Stimulated activated memory B cell treated with anti-CD40 and anti-IgM and Interleukin-4, amounts not matched to agents 10 μg/mL and 1 μg/mL and 100 μg/mL, for 72 hours (primary cell): ENCODE data around the gene ARHGAP42.

Source experiments
- ATAC-seq: fragments of 150-1000 bp; cut with Tn5 transposase; 2 replicates; pipeline ENCODE4 v1.10.0; 2021
- H3K27ac Mint-ChIP-seq: one replicate; pipeline ENCODE4 v1.8.0; 2022; ENCODE audit warnings: mild to moderate bottlenecking, mixed read lengths
- H3K27me3 Mint-ChIP-seq: one replicate; pipeline ENCODE4 v1.8.0; 2022; ENCODE audit warnings: mixed read lengths
- H3K36me3 Mint-ChIP-seq: one replicate; pipeline ENCODE4 v1.8.0; 2022; ENCODE audit warnings: mixed read lengths
- H3K4me1 Mint-ChIP-seq: one replicate; pipeline ENCODE4 v1.8.0; 2022; ENCODE audit warnings: mixed read lengths
- H3K4me3 Mint-ChIP-seq: one replicate; pipeline ENCODE4 v1.8.0; 2022; ENCODE audit warnings: mild to moderate bottlenecking, moderate library complexity, mixed read lengths
- H3K9me3 Mint-ChIP-seq: one replicate; pipeline ENCODE4 v1.8.0; 2022; ENCODE audit warnings: mixed read lengths

Gene ARHGAP42

GRCh38 chr11:100860318-100861155, 173.4 kb downstream of the ARHGAP42 start:
- peaks cover 7% of the 10 kb centered on the region for H3K4me1 Mint-ChIP-seq
- no peak overlapping the region for H3K27ac Mint-ChIP-seq
- ATAC-seq = no peak
- H3K4me3 Mint-ChIP-seq = no peak overlapping the region
- no peaks in the 10 kb centered on the region for H3K9me3 Mint-ChIP-seq
- no peaks in the 10 kb centered on the region for H3K27me3 Mint-ChIP-seq
- H3K36me3 Mint-ChIP-seq = peaks cover 19% of the 10 kb centered on the region

GRCh38 chr11:100861212-100861611, 174.1 kb downstream of the ARHGAP42 start:
- H3K27ac Mint-ChIP-seq = no peak overlapping the region
- no peak overlapping the region for H3K4me3 Mint-ChIP-seq
- H3K27me3 Mint-ChIP-seq = no peaks in the 10 kb centered on the region
- H3K36me3 Mint-ChIP-seq = peaks cover 22% of the 10 kb centered on the region
- ATAC-seq = no peak
- H3K4me1 Mint-ChIP-seq = peaks cover 11% of the 10 kb centered on the region
- peaks cover 2% of the 10 kb centered on the region for H3K9me3 Mint-ChIP-seq

- H3K27ac Mint-ChIP-seq = no peak overlapping the region
Observed at GRCh38 chr11:100863080-100863581, 176.0 kb downstream of the ARHGAP42 start.

GRCh38 chr11:100865443-100866065, 178.5 kb downstream of the ARHGAP42 start:
- Mint-ChIP-seq H3K27ac (peak overlapping the region; percentile 56), H3K4me1 (peaks cover 16% of the 10 kb centered on the region), H3K27me3 (no peaks in the 10 kb centered on the region), H3K4me3 (no peak overlapping the region), H3K9me3 (peaks cover 12% of the 10 kb centered on the region), H3K36me3 (peaks cover 27% of the 10 kb centered on the region)
- ATAC-seq = no peak

More at GRCh38 chr11:100863080-100863581, 176.0 kb downstream of the ARHGAP42 start:
- Mint-ChIP-seq H3K9me3 (peaks cover 12% of the 10 kb centered on the region), H3K4me3 (no peak overlapping the region), H3K36me3 (peaks cover 33% of the 10 kb centered on the region), H3K4me1 (peaks cover 16% of the 10 kb centered on the region), H3K27me3 (no peaks in the 10 kb centered on the region)
- ATAC-seq = peak; percentile 62

- Mint-ChIP-seq H3K27ac (peak overlapping the region; percentile 56), H3K4me3 (no peak overlapping the region), H3K4me1 (peaks cover 16% of the 10 kb centered on the region), H3K9me3 (peaks cover 12% of the 10 kb centered on the region), H3K27me3 (no peaks in the 10 kb centered on the region), H3K36me3 (peaks cover 20% of the 10 kb centered on the region)
- ATAC-seq = peak; percentile 59
Observed at GRCh38 chr11:100866453-100866852, 179.4 kb downstream of the ARHGAP42 start.

GRCh38 chr11:100867606-100868005, 180.5 kb downstream of the ARHGAP42 start:
- ATAC-seq = no peak
- no peaks in the 10 kb centered on the region for H3K27me3 Mint-ChIP-seq
- H3K4me1 Mint-ChIP-seq = peaks cover 16% of the 10 kb centered on the region
- no peak overlapping the region for H3K4me3 Mint-ChIP-seq
- peaks cover 14% of the 10 kb centered on the region for H3K36me3 Mint-ChIP-seq
- H3K27ac Mint-ChIP-seq = no peak overlapping the region
- peaks cover 12% of the 10 kb centered on the region for H3K9me3 Mint-ChIP-seq

DNA sequence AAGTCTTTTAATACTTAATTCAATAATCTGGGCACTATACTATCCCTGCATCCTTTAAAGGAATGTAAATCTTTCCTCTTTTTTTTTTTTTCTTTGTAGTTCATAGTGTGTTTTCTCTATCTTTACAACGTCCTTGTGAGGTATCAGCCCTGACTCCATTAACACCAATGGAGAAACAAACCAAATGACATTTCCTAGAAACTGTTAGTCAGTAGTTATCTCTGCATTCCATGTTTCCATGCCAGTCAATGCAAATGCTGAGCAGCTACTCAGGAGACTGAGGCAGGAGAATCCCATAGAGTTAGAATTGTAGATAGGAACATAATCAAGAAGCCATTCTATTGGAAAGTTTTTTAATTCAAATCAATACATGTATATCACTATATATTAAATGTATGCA, 182.2 kb downstream of the ARHGAP42 start:
- Mint-ChIP-seq H3K4me1 (peaks cover 10% of the 10 kb centered on the region), H3K27me3 (no peaks in the 10 kb centered on the region), H3K27ac (no peak overlapping the region), H3K4me3 (no peak overlapping the region), H3K36me3 (peaks cover 14% of the 10 kb centered on the region), H3K9me3 (peaks cover 12% of the 10 kb centered on the region)
- no peak for ATAC-seq

GRCh38 chr11:100870138-100870537, 183.1 kb downstream of the ARHGAP42 start:
- Mint-ChIP-seq H3K27me3 (no peaks in the 10 kb centered on the region), H3K4me3 (no peak overlapping the region), H3K9me3 (peaks cover 12% of the 10 kb centered on the region), H3K27ac (no peak overlapping the region), H3K36me3 (peaks cover 14% of the 10 kb centered on the region), H3K4me1 (peaks cover 10% of the 10 kb centered on the region)
- no peak for ATAC-seq

DNA sequence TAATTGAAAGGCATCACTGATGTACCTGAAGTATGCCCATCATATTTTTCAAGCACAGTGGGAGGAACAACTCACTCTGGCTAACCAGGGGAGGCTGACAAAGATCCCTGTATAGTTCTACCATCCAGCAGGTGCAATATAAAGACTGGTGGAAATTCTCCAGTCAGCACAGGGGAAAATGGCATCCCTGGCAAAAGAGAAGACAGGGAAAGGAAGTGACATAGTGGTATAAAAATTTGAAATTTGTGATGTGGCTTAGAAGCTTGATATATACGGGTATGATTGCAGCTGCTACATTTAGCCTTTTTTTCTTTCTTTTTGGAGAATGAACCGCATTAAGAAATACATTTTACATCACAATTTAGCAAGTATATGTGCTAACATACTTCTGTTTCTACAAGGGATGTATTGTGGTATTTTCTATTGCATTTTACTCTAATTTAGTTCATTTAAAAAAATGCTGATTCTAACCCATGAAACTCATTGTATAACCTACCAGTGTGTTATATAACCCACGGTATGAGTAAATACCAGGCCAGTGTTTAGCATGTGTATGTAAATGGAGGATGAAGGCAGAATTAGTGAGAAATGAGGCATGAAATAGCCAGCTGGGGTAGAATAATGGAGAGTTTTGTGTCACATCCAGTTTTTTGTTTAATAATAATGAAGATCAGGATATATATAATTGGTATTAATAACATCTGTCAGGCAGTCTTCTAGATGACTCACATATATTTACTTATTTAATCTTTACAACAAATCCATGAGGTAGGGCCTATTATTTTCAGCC, 186.1 kb downstream of the ARHGAP42 start:
- Mint-ChIP-seq H3K27ac (no peak overlapping the region), H3K4me3 (no peak overlapping the region), H3K27me3 (no peaks in the 10 kb centered on the region), H3K9me3 (no peaks in the 10 kb centered on the region), H3K4me1 (no peaks in the 10 kb centered on the region), H3K36me3 (no peaks in the 10 kb centered on the region)
- ATAC-seq = no peak

DNA sequence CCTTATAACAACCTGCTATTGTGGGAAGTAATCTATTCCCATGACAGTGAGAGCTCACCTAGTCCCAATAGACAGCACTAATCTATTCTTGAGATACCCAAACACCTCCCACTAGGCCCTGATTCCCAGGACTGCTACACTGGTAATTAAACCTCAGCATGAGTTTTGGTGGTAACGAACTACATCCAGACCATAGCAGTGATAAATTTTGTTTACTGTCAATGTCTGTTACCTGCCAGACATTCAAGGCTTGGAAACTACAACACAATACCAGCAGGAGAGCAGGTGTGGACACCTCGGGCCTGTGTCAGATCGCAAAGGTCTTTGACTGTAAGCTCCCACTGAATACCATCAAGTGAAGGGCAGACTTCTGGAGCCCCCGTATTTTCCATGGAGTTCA, 187.1 kb downstream of the ARHGAP42 start:
- Mint-ChIP-seq H3K36me3 (no peaks in the 10 kb centered on the region), H3K4me1 (no peaks in the 10 kb centered on the region), H3K4me3 (no peak overlapping the region), H3K27ac (no peak overlapping the region), H3K9me3 (no peaks in the 10 kb centered on the region), H3K27me3 (no peaks in the 10 kb centered on the region)
- no peak for ATAC-seq

DNA sequence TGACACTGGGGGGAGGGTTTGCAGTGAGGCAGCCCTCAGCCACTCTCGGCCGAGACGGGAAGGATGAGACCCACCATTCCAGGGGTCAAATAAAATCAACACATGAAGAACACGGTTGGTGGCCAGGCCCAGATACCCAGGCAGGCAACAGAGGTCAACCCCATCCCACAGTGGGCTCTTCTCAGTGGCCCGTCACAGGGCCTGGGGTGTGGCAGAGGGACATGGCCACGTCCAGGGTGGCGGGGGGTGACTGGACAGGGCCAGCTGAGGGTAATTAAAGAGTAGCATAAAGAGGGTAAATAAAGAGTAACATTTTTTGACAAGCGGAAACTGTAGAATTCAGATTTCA, 188.4 kb downstream of the ARHGAP42 start:
- H3K9me3 Mint-ChIP-seq = peaks cover 4% of the 10 kb centered on the region
- no peak overlapping the region for H3K27ac Mint-ChIP-seq
- no peak for ATAC-seq
- no peak overlapping the region for H3K4me3 Mint-ChIP-seq
- no peaks in the 10 kb centered on the region for H3K4me1 Mint-ChIP-seq
- H3K36me3 Mint-ChIP-seq = peaks cover 4% of the 10 kb centered on the region
- no peaks in the 10 kb centered on the region for H3K27me3 Mint-ChIP-seq

- H3K4me1 Mint-ChIP-seq = no peaks in the 10 kb centered on the region
- no peak overlapping the region for H3K27ac Mint-ChIP-seq
- no peak for ATAC-seq
- H3K27me3 Mint-ChIP-seq = no peaks in the 10 kb centered on the region
- peaks cover 9% of the 10 kb centered on the region for H3K9me3 Mint-ChIP-seq
- H3K36me3 Mint-ChIP-seq = peaks cover 19% of the 10 kb centered on the region
- no peak overlapping the region for H3K4me3 Mint-ChIP-seq
Observed at GRCh38 chr11:100876815-100877520, 189.9 kb downstream of the ARHGAP42 start.

DNA sequence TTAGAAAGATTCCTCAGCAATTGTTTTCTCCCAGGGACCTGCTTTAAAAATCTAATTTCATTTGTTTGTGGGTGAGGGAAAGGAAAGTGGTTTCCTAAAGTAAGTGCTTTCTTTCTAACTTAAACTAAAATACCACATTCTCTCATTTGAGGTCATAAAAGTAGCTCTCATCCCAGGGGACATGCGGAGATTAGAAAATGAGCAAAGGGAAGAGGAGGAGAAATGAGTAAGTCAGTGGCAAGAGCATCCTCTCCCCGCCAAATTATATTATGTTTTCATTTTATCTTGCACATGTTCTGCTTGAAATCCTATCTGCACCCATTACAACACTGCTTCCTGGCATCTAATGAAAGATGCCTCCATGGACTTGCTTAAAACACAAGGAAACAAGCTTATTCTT, 191.4 kb downstream of the ARHGAP42 start:
- Mint-ChIP-seq H3K4me3 (no peak overlapping the region), H3K27ac (no peak overlapping the region), H3K4me1 (peaks cover 5% of the 10 kb centered on the region), H3K27me3 (no peaks in the 10 kb centered on the region), H3K36me3 (peaks cover 20% of the 10 kb centered on the region), H3K9me3 (peaks cover 9% of the 10 kb centered on the region)
- no peak for ATAC-seq

DNA sequence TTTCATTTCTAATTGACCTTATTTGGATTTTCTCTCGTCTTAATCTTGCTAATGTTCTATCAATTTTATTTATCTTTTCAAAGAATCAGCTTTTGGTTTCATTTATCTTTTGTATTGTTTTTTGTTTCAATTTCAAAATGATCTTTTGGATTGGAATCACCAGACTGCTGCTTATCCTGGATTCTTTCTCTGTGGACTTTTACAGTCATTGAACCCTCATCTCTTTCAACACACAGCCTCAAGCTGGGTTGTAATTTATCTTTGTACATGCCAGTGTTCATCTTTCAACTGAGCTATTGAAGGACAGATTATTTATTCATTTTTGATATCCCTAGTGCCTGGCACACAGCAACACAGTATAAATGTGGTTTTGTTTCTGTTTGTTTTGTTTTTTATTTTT, 195.9 kb downstream of the ARHGAP42 start:
- peaks cover 20% of the 10 kb centered on the region for H3K36me3 Mint-ChIP-seq
- H3K27ac Mint-ChIP-seq = no peak overlapping the region
- H3K9me3 Mint-ChIP-seq = peaks cover 9% of the 10 kb centered on the region

GRCh38 chr11:100883830-100884229, 196.7 kb downstream of the ARHGAP42 start:
- peaks cover 9% of the 10 kb centered on the region for H3K9me3 Mint-ChIP-seq
- H3K27ac Mint-ChIP-seq = no peak overlapping the region
- H3K36me3 Mint-ChIP-seq = peaks cover 20% of the 10 kb centered on the region
- ATAC-seq = no peak
- no peaks in the 10 kb centered on the region for H3K27me3 Mint-ChIP-seq
- H3K4me1 Mint-ChIP-seq = peaks cover 5% of the 10 kb centered on the region
- H3K4me3 Mint-ChIP-seq = no peak overlapping the region

More for the DNA sequence above, 195.9 kb downstream of the ARHGAP42 start:
- no peak for ATAC-seq
- Mint-ChIP-seq H3K4me3 (no peak overlapping the region), H3K4me1 (peaks cover 5% of the 10 kb centered on the region), H3K27me3 (no peaks in the 10 kb centered on the region)
